ENCODE results near the gene CCDC126.
"Not testable (repeated sequence)": the region's sequence is repeated elsewhere in the genome, so short reads cannot be mapped to it uniquely, and the experiment has no call there.

Gene CCDC126

GRCh38 chr7:23628370-23628769, 31.2 kb downstream of the CCDC126 start:
- DNase-seq (ENCODE audit: low spot score), result no peak

- DNase-seq (ENCODE audit: low spot score), result no peak
Measured at GRCh38 chr7:23633417-23633816, 36.2 kb downstream of the CCDC126 start.

DNA sequence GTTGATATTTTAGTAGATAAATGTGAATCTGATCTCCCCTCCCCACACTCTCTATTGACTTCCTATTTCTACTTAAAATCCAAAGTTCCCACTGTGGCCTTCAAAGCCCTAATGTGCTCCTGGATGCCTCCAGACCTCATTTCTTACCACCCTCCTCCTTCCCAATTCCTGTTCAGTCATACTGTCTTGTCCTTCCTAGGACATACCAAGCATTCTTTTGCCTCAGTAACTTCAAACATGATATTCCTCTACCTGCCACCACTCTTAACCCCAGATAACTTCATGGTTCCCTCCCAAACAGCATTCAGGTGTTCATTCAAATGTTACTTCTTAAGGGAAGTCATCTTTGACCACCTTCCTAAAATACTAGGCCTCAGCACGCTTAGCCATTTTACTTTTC, 48.6 kb downstream of the CCDC126 start:
- no peak for DNase-seq (ENCODE audit: low spot score)

GRCh38 chr7:23653942-23654341, 56.8 kb downstream of the CCDC126 start:
- no peak for DNase-seq (ENCODE audit: low spot score)

DNA sequence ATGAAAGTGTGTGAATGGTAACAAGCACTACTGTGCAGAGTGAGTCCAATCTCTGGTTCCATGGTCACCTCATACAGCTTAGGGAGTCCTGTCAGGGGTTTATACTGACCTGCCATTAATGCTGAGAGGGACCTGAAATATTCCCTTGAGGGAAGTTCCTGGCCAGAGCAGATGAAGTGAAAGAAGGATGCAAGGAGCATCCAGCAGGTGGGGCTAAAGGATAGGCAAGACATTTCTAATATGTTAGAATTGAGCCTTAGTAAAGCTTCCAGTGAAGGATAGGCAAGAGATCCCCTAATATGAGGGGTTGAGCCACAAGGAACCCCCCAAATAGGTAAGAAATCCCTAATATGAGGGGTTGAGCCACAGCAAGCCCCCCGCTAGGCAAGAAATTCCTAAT, 57.3 kb downstream of the CCDC126 start:
- DNase-seq (ENCODE audit: low spot score), result peak; percentile 23

DNA sequence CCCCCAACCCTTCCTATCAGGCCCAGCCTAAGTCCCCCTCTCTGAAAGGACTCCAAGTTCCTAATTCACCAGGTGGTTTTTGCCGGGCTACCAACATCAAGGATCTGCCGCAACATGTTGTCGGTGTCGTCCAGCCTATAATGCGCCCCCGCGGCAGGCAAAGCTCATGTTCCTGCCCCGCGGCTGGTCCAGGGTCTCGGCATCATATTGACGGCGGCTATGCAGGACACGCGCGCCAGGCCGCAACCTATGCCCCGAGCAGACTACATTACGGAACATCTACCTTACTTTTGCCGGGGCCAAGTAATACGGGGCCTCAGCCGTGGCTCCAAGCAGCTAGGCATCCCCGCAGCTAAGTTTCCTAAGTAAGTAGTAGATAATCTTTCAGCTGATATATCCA, 58.3 kb downstream of the CCDC126 start:
- no peak for DNase-seq (ENCODE audit: low spot score)

GRCh38 chr7:23658831-23659427, 61.7 kb downstream of the CCDC126 start:
- no peak for DNase-seq (ENCODE audit: low spot score)

- no peak for DNase-seq (ENCODE audit: low spot score)
Measured at GRCh38 chr7:23661385-23661784, 64.2 kb downstream of the CCDC126 start.

- DNase-seq (ENCODE audit: low spot score), result no peak
Measured at GRCh38 chr7:23662124-23662983, 65.2 kb downstream of the CCDC126 start.

DNA sequence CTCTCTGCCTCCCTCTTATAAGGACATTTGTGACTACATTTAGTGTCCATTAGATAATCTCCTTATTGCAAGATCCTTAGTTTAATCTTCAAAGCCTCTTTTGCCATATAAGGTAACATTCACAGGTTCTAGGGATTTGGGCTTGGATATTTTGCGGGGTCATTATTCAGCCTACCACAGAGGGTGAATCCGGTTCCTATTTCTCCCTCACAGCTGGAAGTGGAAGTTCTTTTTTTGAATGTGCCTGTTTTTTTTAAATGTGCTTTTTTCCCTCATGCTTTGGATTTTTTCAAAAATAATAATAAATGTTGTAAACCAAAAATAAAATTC, 65.8 kb downstream of the CCDC126 start:
- no peak for DNase-seq (ENCODE audit: low spot score)

DNA sequence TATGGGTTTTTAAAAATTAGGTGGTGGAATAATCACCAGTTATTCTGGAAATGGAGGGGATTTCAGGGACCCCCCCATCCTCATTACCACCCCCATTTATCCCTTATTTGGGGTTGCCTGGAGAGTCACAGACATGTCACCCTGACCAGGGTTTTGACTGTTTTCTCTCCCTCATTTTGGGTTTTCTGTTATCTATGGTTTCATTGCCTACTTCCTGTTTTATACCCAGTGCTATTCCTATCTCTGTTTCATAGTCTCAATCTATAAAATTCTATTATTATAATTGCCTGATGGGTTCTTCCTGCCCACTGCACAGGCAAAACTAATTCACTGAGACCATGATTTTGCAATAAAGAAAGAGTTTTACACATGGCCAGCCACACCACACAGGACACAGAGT, 66.9 kb downstream of the CCDC126 start:
- DNase-seq (ENCODE audit: low spot score), result no peak

DNA sequence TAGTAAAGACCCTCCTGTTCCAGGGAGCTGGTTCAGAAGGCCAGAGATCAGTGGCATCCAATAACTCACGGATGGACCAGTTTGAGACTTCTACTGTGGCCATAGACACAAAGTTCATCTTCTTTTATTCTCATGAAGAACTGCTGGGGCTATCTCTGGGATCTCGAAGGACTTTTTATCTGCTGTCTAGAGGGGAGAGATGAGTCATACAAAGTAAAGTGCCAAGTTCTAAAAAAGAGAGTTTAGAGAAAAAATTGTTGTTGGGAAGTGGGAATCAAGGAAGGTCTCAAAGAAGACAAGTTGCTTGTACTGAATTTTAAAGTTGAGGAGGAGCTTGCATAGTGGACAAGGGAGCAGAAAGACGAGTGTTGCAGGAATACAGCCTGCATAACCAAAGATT, 74.9 kb downstream of the CCDC126 start:
- DNase-seq (ENCODE audit: low spot score), result no peak

- peak; percentile 88 for DNase-seq (ENCODE audit: low spot score)
Measured at GRCh38 chr7:23679898-23680413, 82.8 kb downstream of the CCDC126 start, which contains the start of gene FAM221A. Gene FAM221A, plus strand, starts transcription at chr7:23680199. Its CDS starts 20 bp downstream, at chr7:23680219.

DNA sequence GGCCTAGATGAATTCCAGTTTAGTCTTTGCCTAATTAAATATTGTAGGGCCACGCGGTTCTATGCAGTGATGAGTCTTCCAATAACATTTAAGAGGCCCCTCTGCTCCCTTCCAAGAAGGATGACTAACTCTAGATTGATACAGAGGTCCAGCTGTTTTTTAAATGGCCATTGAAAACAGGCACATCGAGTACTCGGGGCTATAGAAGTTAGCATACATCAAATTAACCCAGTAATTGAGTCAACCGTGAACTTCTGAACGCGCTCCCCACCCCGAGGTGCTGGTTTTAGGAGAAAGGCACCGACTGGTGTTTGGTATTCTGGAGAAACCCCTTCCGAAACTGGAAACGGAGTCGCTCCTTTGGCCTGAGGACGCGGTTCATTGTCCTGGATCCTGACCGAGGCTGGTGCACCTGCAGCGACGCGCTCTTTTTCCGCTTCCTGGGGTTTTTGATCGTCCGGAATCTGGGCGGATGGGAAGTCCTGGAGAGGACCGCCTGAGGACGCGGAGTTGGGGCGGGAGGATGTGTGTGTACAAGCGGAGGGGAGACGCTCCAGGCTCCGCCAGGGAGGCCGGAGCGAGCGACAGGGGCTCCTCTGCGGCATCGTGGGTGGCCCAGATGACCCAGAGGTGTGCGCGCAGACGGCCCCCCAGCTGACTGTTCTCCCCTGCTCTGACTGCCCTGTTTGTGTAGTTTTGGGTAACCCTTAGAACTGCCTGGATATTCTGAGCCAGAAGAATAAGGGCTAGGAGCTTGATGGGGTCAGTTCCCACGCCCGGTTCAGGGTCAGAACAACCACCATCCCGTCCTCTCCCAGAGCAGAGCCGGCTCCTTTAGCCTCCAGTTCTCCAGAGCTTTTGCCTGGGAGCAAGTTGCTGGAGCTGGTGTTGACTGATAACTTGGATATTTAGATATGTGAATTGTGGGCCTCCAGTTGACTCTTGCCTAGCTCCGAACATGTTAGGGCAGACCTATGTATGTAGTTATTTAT, 83.5 kb downstream of the CCDC126 start:
- peak; percentile 88 for DNase-seq (ENCODE audit: low spot score)

DNA sequence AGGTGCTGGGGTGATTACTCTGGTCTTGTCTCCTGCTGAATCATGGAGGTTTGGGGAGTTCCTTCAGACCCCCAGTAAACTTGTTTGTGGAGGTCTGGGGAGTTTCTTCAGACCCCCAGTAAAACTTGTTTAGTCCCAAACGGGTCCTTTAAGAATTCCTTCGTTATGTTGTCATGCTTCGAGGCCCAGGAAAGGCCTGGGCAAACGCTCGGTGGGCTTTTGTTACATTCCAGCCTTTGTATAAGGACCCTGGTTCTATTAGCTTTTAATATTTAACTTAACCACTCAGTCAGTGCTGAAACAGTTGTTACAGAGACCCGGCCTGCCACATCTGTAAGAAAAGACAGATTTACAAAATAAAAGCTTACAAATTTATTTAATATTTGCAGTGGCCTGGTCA, 86.9 kb downstream of the CCDC126 start:
- DNase-seq (ENCODE audit: low spot score), result not testable (repeated sequence)

DNA sequence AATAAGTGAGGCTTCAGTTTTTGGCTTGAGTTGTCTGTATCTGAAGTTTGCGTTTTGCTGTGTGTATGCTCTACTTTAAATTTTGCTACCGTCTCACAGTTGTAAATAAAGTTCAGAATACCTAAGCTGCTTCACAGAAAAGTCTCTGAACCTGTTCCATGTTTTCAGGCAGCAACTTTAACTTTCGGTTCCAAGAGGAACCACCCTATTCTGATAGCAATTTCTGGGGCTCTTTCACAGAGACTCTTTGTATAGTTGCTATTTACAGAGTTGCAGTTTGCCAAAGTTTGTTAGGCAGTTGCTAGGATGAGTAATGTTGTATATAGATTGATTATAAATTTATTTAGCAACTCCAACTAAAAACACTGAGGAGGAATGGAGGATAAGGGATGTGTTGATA, 88.5 kb downstream of the CCDC126 start:
- DNase-seq (ENCODE audit: low spot score), result no peak

DNA sequence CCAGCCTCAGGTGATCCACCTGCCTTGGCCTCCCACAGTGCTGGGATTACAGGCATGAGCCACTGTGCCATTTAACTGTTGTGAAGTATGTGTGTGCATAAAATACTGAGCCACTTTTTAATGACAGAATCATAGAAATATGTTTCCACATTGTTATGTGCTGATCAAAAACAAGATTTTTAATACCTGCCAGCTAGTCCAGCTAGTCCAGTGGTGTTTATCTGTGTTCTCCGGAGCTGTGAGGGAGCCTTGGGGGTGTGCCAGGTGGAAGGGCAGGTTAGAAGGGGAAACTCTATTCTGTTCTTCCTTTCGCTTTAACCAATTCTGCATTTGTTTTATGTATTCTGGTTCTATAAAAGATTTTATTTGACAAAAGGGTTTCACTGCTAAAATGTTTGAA, 89.8 kb downstream of the CCDC126 start:
- DNase-seq (ENCODE audit: low spot score), result no peak

GRCh38 chr7:23689165-23689564, 92.0 kb downstream of the CCDC126 start:
- DNase-seq (ENCODE audit: low spot score), result no peak

GRCh38 chr7:23691320-23691719, 94.1 kb downstream of the CCDC126 start:
- DNase-seq (ENCODE audit: low spot score), result no peak

DNA sequence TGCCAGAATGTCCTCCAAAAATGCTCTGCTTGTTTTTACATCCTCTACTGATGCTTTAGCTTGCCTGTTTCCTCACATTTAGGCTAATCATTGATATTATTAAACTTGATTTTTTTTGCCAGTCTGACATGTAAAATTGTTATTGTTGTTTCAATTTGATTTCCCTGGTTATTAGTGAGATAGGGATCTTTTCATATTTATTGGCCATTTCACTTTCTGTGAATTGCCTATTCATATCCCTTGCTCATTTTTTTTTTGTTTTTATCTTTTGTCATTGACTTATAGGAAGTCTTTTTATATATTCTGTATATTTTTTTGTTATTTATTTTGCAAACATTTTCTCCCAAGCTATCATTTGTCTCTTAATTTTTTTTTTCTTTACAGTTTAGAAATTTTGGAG, 96.0 kb downstream of the CCDC126 start:
- no peak for DNase-seq (ENCODE audit: low spot score)

All from SW480 (cell line).